GM12878 (cell line): ENCODE data around the gene OR51I2. TPM values are rescaled to one million over a fixed set of nuclear protein-coding genes. Genes with fewer than 3 reads are reported as not detected.

Source experiments
- ATF7 ChIP-seq: fragments of 450-650 bp; IDR thresholded peaks from 2 replicates; pipeline ENCODE4 v1.6.1; 2016; ENCODE audit warnings: low read depth, mild to moderate bottlenecking
- PML ChIP-seq: IDR thresholded peaks from 2 replicates; pipeline ENCODE4 v1.6.1; 2012; ENCODE audit warnings: low read length, inconsistent platforms
- RAD21 ChIP-seq: IDR thresholded peaks from 2 replicates; pipeline ENCODE4 v1.6.1; 2011; ENCODE audit warnings: mild to moderate bottlenecking, low read depth, low read length, moderate library complexity; ENCODE audit not compliant: insufficient read depth
- SIN3A ChIP-seq: IDR thresholded peaks from 2 replicates; pipeline ENCODE4 v1.6.1; 2012; ENCODE audit warnings: low read depth, low read length, improper control_type of control experiment
- SMC3 ChIP-seq: IDR thresholded peaks from 2 replicates; pipeline ENCODE4 v1.6.1; 2011; ENCODE audit warnings: low read length, improper control_type of control experiment, borderline replicate concordance
- SUPT20H ChIP-seq: IDR thresholded peaks from 2 replicates; pipeline ENCODE4 v1.6.1; 2011; ENCODE audit warnings: low read depth, mild to moderate bottlenecking, low read length, moderate library complexity, borderline replicate concordance; ENCODE audit not compliant: control insufficient read depth
- TCF12 ChIP-seq: IDR thresholded peaks from 2 replicates; pipeline ENCODE4 v1.6.1; 2011; ENCODE audit warnings: low read depth, mild to moderate bottlenecking, low read length
- YY1 ChIP-seq: IDR thresholded peaks from 2 replicates; pipeline ENCODE4 v1.6.1; 2011; ENCODE audit warnings: low read depth, mild to moderate bottlenecking, low read length
- ZNF217 ChIP-seq: fragments of 450-650 bp; IDR thresholded peaks from 2 replicates; pipeline ENCODE4 v1.6.1; 2017; ENCODE audit warnings: antibody characterized with exemption, mild to moderate bottlenecking
- polyA plus RNA-seq, 11 experiments: library from polyadenylated mRNA; depleted of rRNA in 4 of 11; unstranded in 6 of 11; stranded (reverse) in 5 of 11; fragments of >200 nt; fragmentation: Nextera tagmentation in 4 of 11; fragmentation: Illumina TruSeq in 1 of 11; extraction: Ambion mirVana in 4 of 11; extraction: Trizol in 1 of 11; gene quantifications; 1 replicate in 1 of 11; 2 replicates in 10 of 11; pipeline versions ENCODE4 v1.2.1 to v1.2.3, GENCODE V29; 2011 to 2016; ENCODE audit warnings: inconsistent platforms in 2 of 11, missing spikeins in 2 of 11, low read depth in 1 of 11
- total RNA-seq, 4 experiments: library from RNA; depleted of rRNA in 3 of 4; stranded (reverse); fragments of >200 nt in 3 of 4; fragmentation: Illumina TruSeq in 1 of 4; extraction: Trizol in 1 of 4; gene quantifications; 2 replicates each; pipeline versions ENCODE4 v1.2.1 to v1.2.3, GENCODE V29; 2013 to 2021
- TF ChIP-seq, protein P1 (sequence below): IDR thresholded peaks from 2 replicates; pipeline ENCODE4 v1.6.1; 2012; ENCODE audit warnings: improper control_type of control experiment, low read depth, low read length; ENCODE audit not compliant: insufficient replicate concordance
- TF ChIP-seq, protein P2 (sequence below): IDR thresholded peaks from 2 replicates; pipeline ENCODE4 v1.6.1; 2012; ENCODE audit warnings: mild to moderate bottlenecking, low read depth, low read length

The OR51I2 gene
- total and polyA plus RNA-seq, 10 of the 15 experiments (the other 5 are each of a cell fraction or from before 2014, with no cell fraction given), result not detected

DNA sequence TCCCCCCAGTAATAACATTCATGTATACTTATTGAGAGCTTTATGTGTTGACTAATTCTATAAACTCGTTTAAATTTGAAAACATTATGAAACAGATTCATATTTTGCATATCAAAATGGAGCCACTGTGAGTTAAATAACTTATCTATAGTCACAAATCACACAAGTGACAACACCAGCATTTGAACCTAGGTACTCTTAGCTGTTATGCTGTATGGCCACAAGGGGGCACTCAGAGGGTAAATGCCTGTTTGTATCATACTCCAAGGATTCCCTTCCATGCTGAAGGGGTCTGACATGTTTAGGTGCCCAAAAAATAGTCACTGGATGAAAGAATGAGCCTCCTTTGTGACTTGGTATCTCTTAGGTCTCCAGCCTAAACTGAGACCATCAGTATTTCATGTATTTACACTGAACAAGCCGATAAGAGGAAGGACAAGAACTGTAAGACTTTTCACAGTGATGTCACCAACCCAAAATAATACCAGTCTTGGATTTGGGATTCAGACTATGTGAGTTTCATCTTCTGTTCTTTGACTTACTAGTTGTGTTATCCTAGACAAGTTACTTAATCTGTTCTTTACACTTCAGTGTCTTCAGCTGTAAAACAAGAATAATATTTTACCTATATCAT is 27.2 kb downstream of the OR51I2 start (continued):
- TF ChIP-seq, protein P1, sequence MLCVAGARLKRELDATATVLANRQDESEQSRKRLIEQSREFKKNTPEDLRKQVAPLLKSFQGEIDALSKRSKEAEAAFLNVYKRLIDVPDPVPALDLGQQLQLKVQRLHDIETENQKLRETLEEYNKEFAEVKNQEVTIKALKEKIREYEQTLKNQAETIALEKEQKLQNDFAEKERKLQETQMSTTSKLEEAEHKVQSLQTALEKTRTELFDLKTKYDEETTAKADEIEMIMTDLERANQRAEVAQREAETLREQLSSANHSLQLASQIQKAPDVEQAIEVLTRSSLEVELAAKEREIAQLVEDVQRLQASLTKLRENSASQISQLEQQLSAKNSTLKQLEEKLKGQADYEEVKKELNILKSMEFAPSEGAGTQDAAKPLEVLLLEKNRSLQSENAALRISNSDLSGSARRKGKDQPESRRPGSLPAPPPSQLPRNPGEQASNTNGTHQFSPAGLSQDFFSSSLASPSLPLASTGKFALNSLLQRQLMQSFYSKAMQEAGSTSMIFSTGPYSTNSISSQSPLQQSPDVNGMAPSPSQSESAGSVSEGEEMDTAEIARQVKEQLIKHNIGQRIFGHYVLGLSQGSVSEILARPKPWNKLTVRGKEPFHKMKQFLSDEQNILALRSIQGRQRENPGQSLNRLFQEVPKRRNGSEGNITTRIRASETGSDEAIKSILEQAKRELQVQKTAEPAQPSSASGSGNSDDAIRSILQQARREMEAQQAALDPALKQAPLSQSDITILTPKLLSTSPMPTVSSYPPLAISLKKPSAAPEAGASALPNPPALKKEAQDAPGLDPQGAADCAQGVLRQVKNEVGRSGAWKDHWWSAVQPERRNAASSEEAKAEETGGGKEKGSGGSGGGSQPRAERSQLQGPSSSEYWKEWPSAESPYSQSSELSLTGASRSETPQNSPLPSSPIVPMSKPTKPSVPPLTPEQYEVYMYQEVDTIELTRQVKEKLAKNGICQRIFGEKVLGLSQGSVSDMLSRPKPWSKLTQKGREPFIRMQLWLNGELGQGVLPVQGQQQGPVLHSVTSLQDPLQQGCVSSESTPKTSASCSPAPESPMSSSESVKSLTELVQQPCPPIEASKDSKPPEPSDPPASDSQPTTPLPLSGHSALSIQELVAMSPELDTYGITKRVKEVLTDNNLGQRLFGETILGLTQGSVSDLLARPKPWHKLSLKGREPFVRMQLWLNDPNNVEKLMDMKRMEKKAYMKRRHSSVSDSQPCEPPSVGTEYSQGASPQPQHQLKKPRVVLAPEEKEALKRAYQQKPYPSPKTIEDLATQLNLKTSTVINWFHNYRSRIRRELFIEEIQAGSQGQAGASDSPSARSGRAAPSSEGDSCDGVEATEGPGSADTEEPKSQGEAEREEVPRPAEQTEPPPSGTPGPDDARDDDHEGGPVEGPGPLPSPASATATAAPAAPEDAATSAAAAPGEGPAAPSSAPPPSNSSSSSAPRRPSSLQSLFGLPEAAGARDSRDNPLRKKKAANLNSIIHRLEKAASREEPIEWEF, result no peak
- TF ChIP-seq, protein P2, sequence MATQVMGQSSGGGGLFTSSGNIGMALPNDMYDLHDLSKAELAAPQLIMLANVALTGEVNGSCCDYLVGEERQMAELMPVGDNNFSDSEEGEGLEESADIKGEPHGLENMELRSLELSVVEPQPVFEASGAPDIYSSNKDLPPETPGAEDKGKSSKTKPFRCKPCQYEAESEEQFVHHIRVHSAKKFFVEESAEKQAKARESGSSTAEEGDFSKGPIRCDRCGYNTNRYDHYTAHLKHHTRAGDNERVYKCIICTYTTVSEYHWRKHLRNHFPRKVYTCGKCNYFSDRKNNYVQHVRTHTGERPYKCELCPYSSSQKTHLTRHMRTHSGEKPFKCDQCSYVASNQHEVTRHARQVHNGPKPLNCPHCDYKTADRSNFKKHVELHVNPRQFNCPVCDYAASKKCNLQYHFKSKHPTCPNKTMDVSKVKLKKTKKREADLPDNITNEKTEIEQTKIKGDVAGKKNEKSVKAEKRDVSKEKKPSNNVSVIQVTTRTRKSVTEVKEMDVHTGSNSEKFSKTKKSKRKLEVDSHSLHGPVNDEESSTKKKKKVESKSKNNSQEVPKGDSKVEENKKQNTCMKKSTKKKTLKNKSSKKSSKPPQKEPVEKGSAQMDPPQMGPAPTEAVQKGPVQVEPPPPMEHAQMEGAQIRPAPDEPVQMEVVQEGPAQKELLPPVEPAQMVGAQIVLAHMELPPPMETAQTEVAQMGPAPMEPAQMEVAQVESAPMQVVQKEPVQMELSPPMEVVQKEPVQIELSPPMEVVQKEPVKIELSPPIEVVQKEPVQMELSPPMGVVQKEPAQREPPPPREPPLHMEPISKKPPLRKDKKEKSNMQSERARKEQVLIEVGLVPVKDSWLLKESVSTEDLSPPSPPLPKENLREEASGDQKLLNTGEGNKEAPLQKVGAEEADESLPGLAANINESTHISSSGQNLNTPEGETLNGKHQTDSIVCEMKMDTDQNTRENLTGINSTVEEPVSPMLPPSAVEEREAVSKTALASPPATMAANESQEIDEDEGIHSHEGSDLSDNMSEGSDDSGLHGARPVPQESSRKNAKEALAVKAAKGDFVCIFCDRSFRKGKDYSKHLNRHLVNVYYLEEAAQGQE, result no peak
- no peak for TF ChIP-seq PML
- TF ChIP-seq SMC3, result peak; percentile 93
- TF ChIP-seq SUPT20H, result no peak
- TF ChIP-seq ATF7, result no peak
- peak; percentile 46; the same call in 1 of the 2 replicates for TF ChIP-seq YY1
- TF ChIP-seq TCF12, result no peak
- TF ChIP-seq SIN3A, result no peak
- peak; percentile 72 for TF ChIP-seq RAD21
- no peak for TF ChIP-seq ZNF217
- TF ChIP-seq, all 136 proteins: peak for 4
